Caco-2 (cell line): ENCODE measurements around the gene COIL. TPM values are rescaled to one million over a fixed set of nuclear protein-coding genes. Genes with fewer than 3 reads are reported as not detected.

Source experiments
- BruUV-seq: library from RNA; stranded (reverse); fragments of 400-500 nt; replicated peaks from 2 replicates; lab custom pipeline; 2021; lab: Mats Ljungman, UMichigan
- CTCF ChIA-PET: fragments of 300-600 bp; sonication (Branson Sonifier 250); formaldehyde crosslinking; loops from one replicate; lab custom pipeline; 2022; ENCODE audit warnings: antibody characterized with exemption; lab: Charles Lee
- POLR2A ChIA-PET: fragments of 300-600 bp; sonication (Branson Sonifier 250); formaldehyde crosslinking; loops from one replicate; lab custom pipeline; 2022; ENCODE audit warnings: antibody characterized with exemption; lab: Charles Lee
- DNase-seq, 2 experiments: peaks; one replicate each; pipeline versions ENCODE4 v3.0.0 to v3.0.0-alpha.2; 2020 to 2022
- H3K27me3 ChIP-seq: replicated peaks from 2 replicates; pipeline ENCODE4 v1.6.0; 2011; ENCODE audit warnings: low read length; ENCODE audit not compliant: control insufficient read depth, insufficient read depth
- H3K36me3 ChIP-seq: 2 replicates; pipeline ENCODE4 v1.5.1; 2011; ENCODE audit warnings: low read length; ENCODE audit not compliant: control insufficient read depth, insufficient read depth
- H3K4me1 ChIP-seq: fragments of 250-450 bp; sonication (Bioruptor Pico); 2 replicates; pipeline ENCODE4 v1.5.1; 2020; ENCODE audit warnings: mild to moderate bottlenecking
- H3K4me3 ChIP-seq: 2 replicates; pipeline ENCODE4 v1.5.1; 2011; ENCODE audit warnings: low read depth, mild to moderate bottlenecking, control low read depth, low read length
- H3K9me3 ChIP-seq: fragments of 250-450 bp; sonication (Bioruptor Pico); 2 replicates; pipeline ENCODE4 v1.5.1; 2020; ENCODE audit warnings: mild to moderate bottlenecking, moderate library complexity
- H3K27ac Mint-ChIP-seq: one replicate; pipeline ENCODE4 v1.8.0; 2022; ENCODE audit warnings: mixed read lengths; ENCODE audit not compliant: unreplicated experiment
- H3K27me3 Mint-ChIP-seq: one replicate; pipeline ENCODE4 v1.8.0; 2022; ENCODE audit warnings: mixed read lengths; ENCODE audit not compliant: insufficient read depth, unreplicated experiment
- H3K36me3 Mint-ChIP-seq: one replicate; pipeline ENCODE4 v1.8.0; 2022; ENCODE audit warnings: mild to moderate bottlenecking, mixed read lengths; ENCODE audit not compliant: insufficient read depth, unreplicated experiment
- H3K4me1 Mint-ChIP-seq: one replicate; pipeline ENCODE4 v1.8.0; 2022; ENCODE audit warnings: low read depth, mixed read lengths; ENCODE audit not compliant: unreplicated experiment
- H3K4me3 Mint-ChIP-seq: one replicate; pipeline ENCODE4 v1.8.0; 2022; ENCODE audit warnings: mild to moderate bottlenecking, moderate library complexity, mixed read lengths; ENCODE audit not compliant: unreplicated experiment
- H3K9me3 Mint-ChIP-seq: one replicate; pipeline ENCODE4 v1.8.0; 2022; ENCODE audit warnings: mixed read lengths; ENCODE audit not compliant: unreplicated experiment
- intact Hi-C: fragments of 100-400 bp; cut with micrococcal nuclease; formaldehyde crosslinking; loops from one replicate; pipeline ENCODE4 v1.10.0; 2022; ENCODE audit not compliant: unreplicated experiment
- total RNA-seq: library from RNA; stranded (reverse); gene quantifications from 2 replicates; pipeline ENCODE4 v1.2.3, GENCODE V29; 2022
- TF ChIP-seq, protein P1 (sequence below), 2 experiments: fragments of 200-600 bp in 1 of 2; IDR thresholded peaks; 1 replicate in 1 of 2; 2 replicates in 1 of 2; pipeline versions ENCODE4 v1.5.1 to v1.8.0; 2011 to 2022; ENCODE audit warnings: antibody characterized with exemption in 1 of 2, control low read depth in 1 of 2, inconsistent platforms in 1 of 2, low read depth in 1 of 2, low read length in 1 of 2, mild to moderate bottlenecking in 1 of 2, moderate library complexity in 1 of 2; ENCODE audit not compliant: insufficient read depth in 1 of 2, severe bottlenecking in 1 of 2, unreplicated experiment in 1 of 2

Gene COIL
- total RNA-seq, 1 experiment from 2014 or later = 27.0 TPM

DNA sequence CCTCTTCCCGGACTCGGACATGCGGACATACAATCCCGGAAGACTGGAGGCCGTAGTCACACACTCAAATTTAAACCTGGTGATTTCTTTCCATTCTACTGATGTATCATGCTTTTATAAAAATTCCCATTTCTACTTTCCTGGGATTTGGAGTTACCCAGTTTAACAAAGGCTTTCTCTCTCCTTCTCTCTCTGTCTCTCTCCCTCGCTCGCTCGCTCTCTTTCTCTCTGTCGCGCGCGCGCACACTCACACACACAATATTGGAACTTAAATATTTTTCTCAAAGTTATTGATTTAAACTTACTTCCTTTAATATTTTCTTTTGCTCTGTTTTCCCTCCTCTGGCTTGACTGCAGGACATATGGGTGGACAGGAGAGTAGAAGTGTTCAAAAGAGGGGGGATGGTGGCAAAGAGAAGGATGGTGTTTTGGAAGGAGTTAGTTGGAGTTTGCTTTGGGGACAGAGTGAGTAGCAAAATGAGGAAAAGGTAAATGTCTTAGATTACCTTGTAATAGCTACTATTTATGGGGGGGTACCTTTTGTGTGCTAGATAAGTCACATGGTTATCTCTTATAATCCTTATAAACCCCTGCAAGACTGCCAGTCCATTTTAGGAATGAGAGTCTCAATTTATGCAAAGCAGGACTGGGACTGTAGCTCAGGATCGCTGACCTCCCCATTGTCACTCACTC, 46.1 kb downstream of the COIL start:
- Histone ChIP-seq H3K9me3 (no peaks in the 10 kb centered on the region), H3K36me3 (no peaks in the 10 kb centered on the region; the same call in 1 of the 2 replicates), H3K27me3 (no peaks in the 10 kb centered on the region), H3K4me1 (peaks cover 22% of the 10 kb centered on the region), H3K4me3 (peak overlapping the region; percentile 90)
- Mint-ChIP-seq H3K27ac (peak overlapping the region; percentile 94), H3K4me1 (peaks cover 28% of the 10 kb centered on the region), H3K4me3 (peak overlapping the region; percentile 98), H3K9me3 (peaks cover 6% of the 10 kb centered on the region), H3K27me3 (no peaks in the 10 kb centered on the region), H3K36me3 (peaks cover 22% of the 10 kb centered on the region)
- intact Hi-C loops = loop anchor here (1.0 kb wide), 2 partner anchors 80 to 134 kb away; partner anchors contain the start of gene DGKE
- no TSS peak for BruUV-seq
- no peak for DNase-seq
- POLR2A ChIA-PET = interaction anchor here (0.6 to 1.1 kb wide), 6 partner anchors 13 to 95 kb away, joined by 3 to 11 read pairs (median 4); partner anchors contain the start of genes C17orf67, DGKE and SCPEP1
- CTCF ChIA-PET = interaction anchor here (0.5 to 1.4 kb wide), 4 partner anchors 25 to 95 kb away, joined by 3 to 13 read pairs (median 4); partner anchors contain the start of gene COIL
- TF ChIP-seq, protein P1, sequence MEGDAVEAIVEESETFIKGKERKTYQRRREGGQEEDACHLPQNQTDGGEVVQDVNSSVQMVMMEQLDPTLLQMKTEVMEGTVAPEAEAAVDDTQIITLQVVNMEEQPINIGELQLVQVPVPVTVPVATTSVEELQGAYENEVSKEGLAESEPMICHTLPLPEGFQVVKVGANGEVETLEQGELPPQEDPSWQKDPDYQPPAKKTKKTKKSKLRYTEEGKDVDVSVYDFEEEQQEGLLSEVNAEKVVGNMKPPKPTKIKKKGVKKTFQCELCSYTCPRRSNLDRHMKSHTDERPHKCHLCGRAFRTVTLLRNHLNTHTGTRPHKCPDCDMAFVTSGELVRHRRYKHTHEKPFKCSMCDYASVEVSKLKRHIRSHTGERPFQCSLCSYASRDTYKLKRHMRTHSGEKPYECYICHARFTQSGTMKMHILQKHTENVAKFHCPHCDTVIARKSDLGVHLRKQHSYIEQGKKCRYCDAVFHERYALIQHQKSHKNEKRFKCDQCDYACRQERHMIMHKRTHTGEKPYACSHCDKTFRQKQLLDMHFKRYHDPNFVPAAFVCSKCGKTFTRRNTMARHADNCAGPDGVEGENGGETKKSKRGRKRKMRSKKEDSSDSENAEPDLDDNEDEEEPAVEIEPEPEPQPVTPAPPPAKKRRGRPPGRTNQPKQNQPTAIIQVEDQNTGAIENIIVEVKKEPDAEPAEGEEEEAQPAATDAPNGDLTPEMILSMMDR (IDR thresholded peaks at IDR 0.05; ENCODE audit: insufficient read depth in 1 of 2, low read depth in 1 of 2, low read length in 1 of 2, severe bottlenecking in 1 of 2, unreplicated experiment in 1 of 2) = no peak

DNA sequence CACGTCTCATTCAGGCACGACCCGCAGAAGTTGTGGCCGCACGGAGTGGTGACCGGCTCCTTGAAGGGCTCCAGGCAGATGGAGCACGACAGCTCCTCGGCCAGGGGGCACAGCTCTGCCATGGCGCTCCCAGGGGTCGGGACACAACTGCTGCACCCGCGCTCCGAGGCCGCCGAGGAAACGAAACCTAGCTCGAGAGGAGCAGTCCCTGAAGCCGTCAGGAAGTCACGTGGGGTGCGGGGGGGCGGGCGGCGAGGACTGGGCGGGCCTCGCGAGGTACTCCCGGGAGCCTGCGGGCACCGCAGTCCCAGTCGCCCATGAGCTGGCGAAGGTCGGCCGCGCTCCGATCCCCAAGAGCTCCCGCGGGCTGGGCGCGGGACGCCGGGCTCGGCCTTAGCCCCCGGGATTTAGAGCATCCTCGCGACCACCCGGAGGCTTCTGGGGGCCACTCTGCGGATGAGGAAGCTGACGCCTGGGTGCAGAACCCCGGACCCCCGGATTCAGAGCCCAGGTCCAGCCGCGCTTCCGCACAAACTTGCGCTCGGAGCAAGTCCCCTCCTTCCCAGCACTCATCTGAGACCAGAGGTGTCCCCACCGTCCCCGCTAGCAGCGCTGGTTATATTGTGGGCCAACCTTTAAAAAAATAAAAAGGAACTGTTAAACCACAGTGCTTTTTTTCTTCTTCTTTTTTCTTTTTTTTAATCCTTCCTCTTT, 46.8 kb downstream of the COIL start, which contains the start of gene TRIM25:
TSS of gene TRIM25 (minus strand) at position 183 of the 714 bp plus-strand sequence. CDS start at position 122, 61 bp downstream.
- no peaks in the 10 kb centered on the region for H3K9me3 Mint-ChIP-seq
- DNase-seq = peak; percentile 86 to 95
- intact Hi-C loops = loop anchor here (1.0 kb wide), 2 partner anchors 80 to 134 kb away; partner anchors contain the start of gene DGKE
- CTCF ChIA-PET = interaction anchor here (0.5 to 1.4 kb wide), 5 partner anchors 12 to 94 kb away, joined by 3 to 13 read pairs (median 4); partner anchors contain the start of gene COIL
- peaks cover 30% of the 10 kb centered on the region for H3K4me1 Mint-ChIP-seq
- BruUV-seq = TSS peak; percentile 93
- no peaks in the 10 kb centered on the region for H3K27me3 ChIP-seq
- peaks cover 25% of the 10 kb centered on the region for H3K4me1 ChIP-seq
- no peaks in the 10 kb centered on the region; the same call in 1 of the 2 replicates for H3K36me3 ChIP-seq
- H3K4me3 ChIP-seq = peak within 1 kb of the TSS; percentile 90
- TF ChIP-seq, protein P1 (IDR thresholded peaks at IDR 0.05; ENCODE audit: insufficient read depth in 1 of 2, low read depth in 1 of 2, low read length in 1 of 2, severe bottlenecking in 1 of 2, unreplicated experiment in 1 of 2) = no peak
- H3K9me3 ChIP-seq = no peaks in the 10 kb centered on the region
- peak within 1 kb of the TSS; percentile 94 for H3K27ac Mint-ChIP-seq
- H3K36me3 Mint-ChIP-seq = peaks cover 22% of the 10 kb centered on the region
- H3K4me3 Mint-ChIP-seq = peak within 1 kb of the TSS; percentile 98
- no peaks in the 10 kb centered on the region for H3K27me3 Mint-ChIP-seq
- POLR2A ChIA-PET = interaction anchor here (0.5 to 1.1 kb wide), 20 partner anchors 10 to 1980 kb away, joined by 3 to 11 read pairs (median 3); partner anchors contain the start of genes C17orf67, COIL, DGKE and SCPEP1
